Stimulated activated CD8-positive, alpha-beta memory T cell treated with anti-CD3 and anti-CD28 coated beads, Interleukin-4, amount 100 ng/mL, for 4 hours (primary cell): ENCODE measurements around the gene EIF3CL.
"Not testable (repeated sequence)": the region's sequence is repeated elsewhere in the genome, so short reads cannot be mapped to it uniquely, and the experiment has no call there.

Experiments
- DNase-seq, 2 donors: peaks; one replicate each; pipeline ENCODE4 v3.0.0-alpha.2; 2020; ENCODE audit warnings: low read depth in 2 of 2, low spot score in 1 of 2

The EIF3CL gene

GRCh38 chr16:28364268-28365173, 39.1 kb downstream of the EIF3CL start:
- DNase-seq, result not testable (repeated sequence)

DNA sequence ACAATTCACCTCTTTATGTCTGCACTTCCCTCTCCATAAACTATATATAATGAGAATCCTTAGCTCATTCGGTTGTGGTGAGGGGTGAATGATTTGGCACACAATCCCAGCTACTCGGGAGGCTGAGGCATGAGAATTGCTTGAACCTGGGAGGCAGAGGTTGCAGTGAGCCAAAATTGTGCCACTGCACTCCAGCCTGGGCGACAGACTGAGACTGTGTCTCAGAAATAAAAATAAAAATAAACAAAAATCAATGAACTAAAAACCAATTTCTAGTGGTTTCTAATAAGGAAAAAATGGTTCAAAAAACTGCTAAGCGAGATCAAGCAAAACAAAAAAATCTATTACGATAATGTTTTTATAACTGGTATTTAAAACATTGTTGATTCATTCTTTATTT, 40.2 kb downstream of the EIF3CL start, which contains the start of gene NPIPB6:
NPIPB6 (minus strand) TSS at position 101 of the 400 bp plus-strand sequence. CDS start 686 bp downstream, outside the sequence.
- DNase-seq, result not testable (repeated sequence)

GRCh38 chr16:28362600-28362999, 41.0 kb downstream of the EIF3CL start:
- not testable (repeated sequence) for DNase-seq

GRCh38 chr16:28338230-28338629, 65.4 kb downstream of the EIF3CL start:
- DNase-seq, result not testable (repeated sequence)

GRCh38 chr16:28336940-28337710, 66.5 kb downstream of the EIF3CL start:
- DNase-seq, result not testable (repeated sequence)

DNA sequence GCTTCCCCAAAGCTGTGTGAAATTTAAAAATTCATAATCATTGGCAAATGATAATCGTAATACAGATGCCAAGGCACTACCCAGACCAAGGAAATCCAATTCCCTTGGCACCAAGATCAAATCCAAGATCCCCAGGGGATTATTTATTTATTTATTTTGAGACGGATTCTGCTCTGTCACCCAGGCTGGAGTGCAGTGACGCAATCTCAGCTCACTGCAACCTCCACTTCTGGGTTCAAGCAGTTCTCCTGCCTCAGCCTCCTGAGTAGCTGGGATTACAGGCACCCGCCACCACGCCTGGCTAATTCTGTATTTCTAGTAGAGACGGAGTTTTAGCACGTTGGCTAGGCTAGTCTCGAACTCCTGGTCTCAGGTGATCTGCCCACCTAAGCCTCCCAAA, 68.0 kb downstream of the EIF3CL start:
- DNase-seq, result not testable (repeated sequence)

- not testable (repeated sequence) for DNase-seq
These were observed 71.0 kb downstream of the EIF3CL start for GRCh38 chr16:28332632-28333031.

DNA sequence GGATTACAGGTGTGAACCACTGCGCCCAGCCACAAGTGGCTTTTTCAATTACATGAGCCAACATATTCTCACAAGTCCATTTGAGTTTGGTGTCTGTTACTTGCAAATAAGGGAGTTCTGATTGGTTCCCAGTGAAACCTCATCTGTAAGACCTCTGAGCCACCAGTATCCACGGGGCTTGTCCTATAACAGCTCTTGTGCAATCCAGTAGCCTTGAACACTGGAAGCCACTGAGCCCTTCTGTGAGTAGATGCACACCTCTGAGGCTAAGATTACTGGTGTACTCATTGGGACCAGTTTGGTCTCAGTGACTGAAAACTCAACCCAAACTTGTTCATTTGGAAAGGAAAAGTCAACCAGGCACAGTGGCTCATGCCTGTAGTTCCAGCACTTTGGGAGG, 72.7 kb downstream of the EIF3CL start:
- not testable (repeated sequence) for DNase-seq

GRCh38 chr16:28330232-28330631, 73.4 kb downstream of the EIF3CL start:
- not testable (repeated sequence) for DNase-seq
